K562 (cell line): ENCODE results near the gene RPTOR. TPM values are rescaled to one million over a fixed set of nuclear protein-coding genes. Genes with fewer than 3 reads are reported as not detected.

ENCODE experiments used
- CAMTA2 ChIP-seq: fragments of 250-450 bp; sonication (Bioruptor Pico); conservative IDR thresholded peaks from 2 replicates; pipeline ENCODE4 v1.5.1; 2022
- ETS2 ChIP-seq: IDR thresholded peaks from 2 replicates; pipeline ENCODE4 v1.6.1; 2016; ENCODE audit warnings: borderline replicate concordance, missing genetic modification characterization, mild to moderate bottlenecking, moderate library complexity, missing compliant biosample characterization; ENCODE audit not compliant: poor library complexity, severe bottlenecking
- FOXM1 ChIP-seq, 2 experiments: fragments of 450-650 bp in 1 of 2; sonication (generic) in 1 of 2; formaldehyde crosslinking in 1 of 2; IDR thresholded peaks; 2 replicates each; pipeline versions ENCODE4 v1.6.1 to v1.9.0; 2017 to 2022; ENCODE audit warnings: low read depth in 2 of 2, mild to moderate bottlenecking in 2 of 2, missing genetic modification reagents in 1 of 2, moderate library complexity in 1 of 2
- KAT7 ChIP-seq: sonication (generic); formaldehyde crosslinking; IDR thresholded peaks from 2 replicates; pipeline ENCODE4 v1.8.0; 2022; ENCODE audit warnings: missing genetic modification reagents, mild to moderate bottlenecking, borderline replicate concordance
- MBD2 ChIP-seq: sonication (generic); IDR thresholded peaks from 2 replicates; pipeline ENCODE4 v1.6.1; 2016; ENCODE audit warnings: low read depth, borderline replicate concordance
- NFATC3 ChIP-seq: fragments of 450-650 bp; IDR thresholded peaks from 2 replicates; pipeline ENCODE4 v1.6.1; 2017; ENCODE audit warnings: mild to moderate bottlenecking
- PRPF4 ChIP-seq: fragments of 200-400 bp; formaldehyde crosslinking; IDR thresholded peaks from one replicate; pipeline ENCODE4 v1.6.1; 2017; ENCODE audit warnings: low read length, low read depth, mild to moderate bottlenecking; ENCODE audit not compliant: insufficient read depth, poor library complexity, severe bottlenecking
- RAD21 ChIP-seq, 2 experiments: fragments of 250-450 bp in 1 of 2; fragments of 450-650 bp in 1 of 2; sonication (Bioruptor Pico) in 1 of 2; formaldehyde crosslinking in 1 of 2; IDR thresholded peaks in 1 of 2; conservative IDR thresholded peaks in 1 of 2; 2 replicates each; pipeline versions ENCODE4 v1.4.0 to v1.8.0; 2020 to 2022; ENCODE audit warnings: mild to moderate bottlenecking in 2 of 2, moderate library complexity in 1 of 2
- ZBTB9 ChIP-seq: fragments of 450-650 bp; formaldehyde crosslinking; IDR thresholded peaks from 2 replicates; pipeline ENCODE4 v1.4.0; 2020; ENCODE audit warnings: mild to moderate bottlenecking, moderate library complexity
- ZNF449 ChIP-seq: fragments of 250-450 bp; sonication (Bioruptor Pico); IDR thresholded peaks from 2 replicates; pipeline ENCODE4 v1.8.0; 2022; ENCODE audit warnings: moderate library complexity, mild to moderate bottlenecking, inconsistent platforms
- ZNF766 ChIP-seq: fragments of 200-800 bp; sonication (Bioruptor generic); conservative IDR thresholded peaks from 2 replicates; pipeline ENCODE4 v1.6.1; 2016; ENCODE audit warnings: missing genetic modification characterization, missing compliant biosample characterization
- polyA plus RNA-seq, 8 experiments: library from polyadenylated mRNA; depleted of rRNA in 4 of 8; stranded (reverse) in 5 of 8; unstranded in 3 of 8; fragments of >200 nt; fragmentation: Nextera tagmentation in 2 of 8; fragmentation: Illumina TruSeq in 1 of 8; extraction: Ambion mirVana in 2 of 8; extraction: Trizol in 1 of 8; gene quantifications; 2 replicates each; pipeline versions ENCODE4 v1.2.1 to v1.2.3, GENCODE V29; 2011 to 2014; ENCODE audit warnings: inconsistent platforms in 1 of 8, missing spikeins in 1 of 8
- total RNA-seq, 7 experiments: library from RNA; depleted of rRNA in 6 of 7; stranded (reverse); fragments of >200 nt in 6 of 7; fragmentation: Illumina TruSeq in 2 of 7; extraction: Trizol in 2 of 7; gene quantifications; 2 replicates each; pipeline versions ENCODE4 v1.2.1 to v1.2.3, GENCODE V29; 2011 to 2021; ENCODE audit warnings: low replicate concordance in 1 of 7
- TF ChIP-seq, protein P1 (sequence below): sonication (generic); formaldehyde crosslinking; IDR thresholded peaks from 2 replicates; pipeline ENCODE4 v1.8.0; 2023; ENCODE audit warnings: mild to moderate bottlenecking, missing genetic modification reagents
- TF ChIP-seq, protein P2 (sequence below): IDR thresholded peaks from 2 replicates; pipeline ENCODE4 v1.6.1; 2012; ENCODE audit warnings: low read depth, low read length, improper control_type of control experiment, borderline replicate concordance
- TF ChIP-seq, protein P3 (sequence below): sonication (generic); formaldehyde crosslinking; IDR thresholded peaks from 2 replicates; pipeline ENCODE4 v1.8.1; 2023; ENCODE audit warnings: mild to moderate bottlenecking, missing genetic modification reagents

Gene RPTOR
- total and polyA plus RNA-seq, 9 of the 15 experiments (the other 6 are each of a cell fraction or from before 2014, with no cell fraction given) = 0.24 to 54.1 (median 10.2) TPM

DNA sequence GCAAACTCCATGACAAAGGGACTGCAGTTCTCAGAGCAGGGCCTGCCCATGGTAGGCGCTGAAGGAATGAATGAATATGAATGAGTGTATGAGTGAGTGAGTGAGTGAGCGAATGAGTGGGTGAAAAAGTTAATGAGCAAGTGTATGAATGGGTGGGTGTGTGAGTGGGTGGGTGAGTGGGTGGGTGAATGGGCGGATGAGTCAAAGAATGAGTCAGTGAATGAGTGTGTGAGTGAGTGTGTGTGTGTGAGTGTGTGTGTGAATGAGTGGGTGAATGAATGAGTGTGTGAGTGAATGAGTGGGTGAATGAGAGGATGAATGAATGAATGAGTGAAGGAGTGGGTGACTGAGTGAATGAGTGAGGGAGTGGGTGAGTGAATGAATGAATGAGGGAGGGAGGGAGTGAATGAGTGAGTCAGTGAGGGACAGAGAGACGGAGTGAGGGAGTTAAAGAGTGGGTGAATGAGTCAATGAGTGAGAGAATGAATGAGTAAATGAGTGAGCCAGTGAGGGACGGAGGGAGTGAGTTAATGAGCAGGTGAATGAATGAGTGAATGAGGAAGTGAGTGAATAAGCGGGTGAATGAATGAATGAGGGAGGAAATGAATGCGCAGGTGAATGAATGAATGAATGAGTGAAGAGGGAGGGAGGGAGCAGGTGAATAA lies 435.9 kb downstream of the RPTOR start (continued):
- TF ChIP-seq, protein P1, sequence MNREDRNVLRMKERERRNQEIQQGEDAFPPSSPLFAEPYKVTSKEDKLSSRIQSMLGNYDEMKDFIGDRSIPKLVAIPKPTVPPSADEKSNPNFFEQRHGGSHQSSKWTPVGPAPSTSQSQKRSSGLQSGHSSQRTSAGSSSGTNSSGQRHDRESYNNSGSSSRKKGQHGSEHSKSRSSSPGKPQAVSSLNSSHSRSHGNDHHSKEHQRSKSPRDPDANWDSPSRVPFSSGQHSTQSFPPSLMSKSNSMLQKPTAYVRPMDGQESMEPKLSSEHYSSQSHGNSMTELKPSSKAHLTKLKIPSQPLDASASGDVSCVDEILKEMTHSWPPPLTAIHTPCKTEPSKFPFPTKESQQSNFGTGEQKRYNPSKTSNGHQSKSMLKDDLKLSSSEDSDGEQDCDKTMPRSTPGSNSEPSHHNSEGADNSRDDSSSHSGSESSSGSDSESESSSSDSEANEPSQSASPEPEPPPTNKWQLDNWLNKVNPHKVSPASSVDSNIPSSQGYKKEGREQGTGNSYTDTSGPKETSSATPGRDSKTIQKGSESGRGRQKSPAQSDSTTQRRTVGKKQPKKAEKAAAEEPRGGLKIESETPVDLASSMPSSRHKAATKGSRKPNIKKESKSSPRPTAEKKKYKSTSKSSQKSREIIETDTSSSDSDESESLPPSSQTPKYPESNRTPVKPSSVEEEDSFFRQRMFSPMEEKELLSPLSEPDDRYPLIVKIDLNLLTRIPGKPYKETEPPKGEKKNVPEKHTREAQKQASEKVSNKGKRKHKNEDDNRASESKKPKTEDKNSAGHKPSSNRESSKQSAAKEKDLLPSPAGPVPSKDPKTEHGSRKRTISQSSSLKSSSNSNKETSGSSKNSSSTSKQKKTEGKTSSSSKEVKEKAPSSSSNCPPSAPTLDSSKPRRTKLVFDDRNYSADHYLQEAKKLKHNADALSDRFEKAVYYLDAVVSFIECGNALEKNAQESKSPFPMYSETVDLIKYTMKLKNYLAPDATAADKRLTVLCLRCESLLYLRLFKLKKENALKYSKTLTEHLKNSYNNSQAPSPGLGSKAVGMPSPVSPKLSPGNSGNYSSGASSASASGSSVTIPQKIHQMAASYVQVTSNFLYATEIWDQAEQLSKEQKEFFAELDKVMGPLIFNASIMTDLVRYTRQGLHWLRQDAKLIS (CRISPR knock-in tag) = no peak
- TF ChIP-seq CAMTA2 (CRISPR knock-in tag) (no peak), NFATC3 (no peak), PRPF4 (no peak), ZNF449 (no peak), MBD2 (no peak), ZBTB9 (CRISPR knock-in tag) (no peak), ZNF766 (CRISPR knock-in tag) (no peak), ETS2 (no peak), RAD21 (CRISPR knock-in tag; conservative IDR thresholded peaks at IDR 0.05 in 1 of 2, IDR thresholded peaks at IDR 0.05 in 1 of 2) (no peak), FOXM1 (IDR thresholded peaks at IDR 0.05; ENCODE audit: low read depth) (no peak), FOXM1 (CRISPR knock-in tag; IDR thresholded peaks at IDR 0.05; ENCODE audit: low read depth) (no peak), KAT7 (no peak)
- TF ChIP-seq, protein P2, sequence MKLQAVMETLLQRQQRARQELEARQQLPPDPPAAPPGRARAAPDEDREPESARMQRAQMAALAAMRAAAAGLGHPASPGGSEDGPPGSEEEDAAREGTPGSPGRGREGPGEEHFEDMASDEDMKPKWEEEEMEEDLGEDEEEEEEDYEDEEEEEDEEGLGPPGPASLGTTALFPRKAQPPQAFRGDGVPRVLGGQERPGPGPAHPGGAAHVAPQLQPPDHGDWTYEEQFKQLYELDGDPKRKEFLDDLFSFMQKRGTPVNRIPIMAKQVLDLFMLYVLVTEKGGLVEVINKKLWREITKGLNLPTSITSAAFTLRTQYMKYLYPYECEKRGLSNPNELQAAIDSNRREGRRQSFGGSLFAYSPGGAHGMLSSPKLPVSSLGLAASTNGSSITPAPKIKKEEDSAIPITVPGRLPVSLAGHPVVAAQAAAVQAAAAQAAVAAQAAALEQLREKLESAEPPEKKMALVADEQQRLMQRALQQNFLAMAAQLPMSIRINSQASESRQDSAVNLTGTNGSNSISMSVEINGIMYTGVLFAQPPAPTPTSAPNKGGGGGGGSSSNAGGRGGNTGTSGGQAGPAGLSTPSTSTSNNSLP = no peak
- TF ChIP-seq, protein P3, sequence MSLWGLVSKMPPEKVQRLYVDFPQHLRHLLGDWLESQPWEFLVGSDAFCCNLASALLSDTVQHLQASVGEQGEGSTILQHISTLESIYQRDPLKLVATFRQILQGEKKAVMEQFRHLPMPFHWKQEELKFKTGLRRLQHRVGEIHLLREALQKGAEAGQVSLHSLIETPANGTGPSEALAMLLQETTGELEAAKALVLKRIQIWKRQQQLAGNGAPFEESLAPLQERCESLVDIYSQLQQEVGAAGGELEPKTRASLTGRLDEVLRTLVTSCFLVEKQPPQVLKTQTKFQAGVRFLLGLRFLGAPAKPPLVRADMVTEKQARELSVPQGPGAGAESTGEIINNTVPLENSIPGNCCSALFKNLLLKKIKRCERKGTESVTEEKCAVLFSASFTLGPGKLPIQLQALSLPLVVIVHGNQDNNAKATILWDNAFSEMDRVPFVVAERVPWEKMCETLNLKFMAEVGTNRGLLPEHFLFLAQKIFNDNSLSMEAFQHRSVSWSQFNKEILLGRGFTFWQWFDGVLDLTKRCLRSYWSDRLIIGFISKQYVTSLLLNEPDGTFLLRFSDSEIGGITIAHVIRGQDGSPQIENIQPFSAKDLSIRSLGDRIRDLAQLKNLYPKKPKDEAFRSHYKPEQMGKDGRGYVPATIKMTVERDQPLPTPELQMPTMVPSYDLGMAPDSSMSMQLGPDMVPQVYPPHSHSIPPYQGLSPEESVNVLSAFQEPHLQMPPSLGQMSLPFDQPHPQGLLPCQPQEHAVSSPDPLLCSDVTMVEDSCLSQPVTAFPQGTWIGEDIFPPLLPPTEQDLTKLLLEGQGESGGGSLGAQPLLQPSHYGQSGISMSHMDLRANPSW = no peak
